Right lobe of liver (tissue), 4 donors: Measurements from ENCODE around the gene CCDC170.

Source experiments
- CTCF ChIP-seq, 4 donors: fragments of 200-600 bp in 3 of 4; fragments of 450-650 bp in 1 of 4; IDR thresholded peaks; one replicate each; pipeline versions ENCODE4 v1.5.1 to v1.8.0; 2016 to 2022; ENCODE audit warnings: antibody characterized with exemption in 4 of 4, mild to moderate bottlenecking in 2 of 4
- POLR2A ChIP-seq: fragments of 450-650 bp; IDR thresholded peaks from one replicate; pipeline ENCODE4 v1.6.1; 2017; ENCODE audit warnings: antibody characterized with exemption, mild to moderate bottlenecking
- donor health status: DM: no; HTN: no; CAD: no.
- donor health status: DM: no; HTN: no; CAD: no.
- donor health status: DM: no; HTN: yes; CAD: no.

GRCh38 chr6:151448623-151449022 lies 45.2 kb upstream of the CCDC170 start:
- TF ChIP-seq CTCF (IDR thresholded peaks at IDR 0.05) = no peak
- no peak for TF ChIP-seq POLR2A
